ENCODE measurements around the gene HACD4.
A peak's percentile ranks its signal among the peaks of the same experiment; 100 is the strongest.

The HACD4 gene

DNA sequence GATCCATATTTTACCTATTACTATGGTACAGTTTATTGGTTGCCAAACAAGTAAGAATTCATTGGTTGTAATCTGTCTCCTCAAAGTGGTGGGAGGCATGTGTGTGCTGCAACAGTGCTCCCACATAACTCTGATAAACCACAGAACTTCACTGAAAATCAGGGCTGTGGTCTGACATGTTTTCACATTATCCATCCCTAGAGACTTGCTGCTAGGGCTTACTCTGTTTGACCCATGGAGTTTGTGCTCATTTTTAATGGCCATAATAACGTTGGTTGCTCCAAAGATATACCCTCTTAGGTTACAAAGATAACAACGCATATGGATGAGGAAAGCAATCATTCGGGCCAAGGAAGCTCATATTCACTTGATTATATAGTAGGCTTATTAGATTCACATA is 37.0 kb downstream of the HACD4 start:
- no peak for DNase-seq (ENCODE audit: low read depth, low spot score)
- TF ChIP-seq, protein P1, sequence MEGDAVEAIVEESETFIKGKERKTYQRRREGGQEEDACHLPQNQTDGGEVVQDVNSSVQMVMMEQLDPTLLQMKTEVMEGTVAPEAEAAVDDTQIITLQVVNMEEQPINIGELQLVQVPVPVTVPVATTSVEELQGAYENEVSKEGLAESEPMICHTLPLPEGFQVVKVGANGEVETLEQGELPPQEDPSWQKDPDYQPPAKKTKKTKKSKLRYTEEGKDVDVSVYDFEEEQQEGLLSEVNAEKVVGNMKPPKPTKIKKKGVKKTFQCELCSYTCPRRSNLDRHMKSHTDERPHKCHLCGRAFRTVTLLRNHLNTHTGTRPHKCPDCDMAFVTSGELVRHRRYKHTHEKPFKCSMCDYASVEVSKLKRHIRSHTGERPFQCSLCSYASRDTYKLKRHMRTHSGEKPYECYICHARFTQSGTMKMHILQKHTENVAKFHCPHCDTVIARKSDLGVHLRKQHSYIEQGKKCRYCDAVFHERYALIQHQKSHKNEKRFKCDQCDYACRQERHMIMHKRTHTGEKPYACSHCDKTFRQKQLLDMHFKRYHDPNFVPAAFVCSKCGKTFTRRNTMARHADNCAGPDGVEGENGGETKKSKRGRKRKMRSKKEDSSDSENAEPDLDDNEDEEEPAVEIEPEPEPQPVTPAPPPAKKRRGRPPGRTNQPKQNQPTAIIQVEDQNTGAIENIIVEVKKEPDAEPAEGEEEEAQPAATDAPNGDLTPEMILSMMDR (IDR thresholded peaks at IDR 0.05; ENCODE audit: low read depth, low read length), result no peak
- no peak overlapping the region for H3K4me3 ChIP-seq (ENCODE audit: low read depth, low read length)
- in situ Hi-C loops (cut with HindIII; ENCODE audit: low sequenced_read_pairs), result no loop called here

DNA sequence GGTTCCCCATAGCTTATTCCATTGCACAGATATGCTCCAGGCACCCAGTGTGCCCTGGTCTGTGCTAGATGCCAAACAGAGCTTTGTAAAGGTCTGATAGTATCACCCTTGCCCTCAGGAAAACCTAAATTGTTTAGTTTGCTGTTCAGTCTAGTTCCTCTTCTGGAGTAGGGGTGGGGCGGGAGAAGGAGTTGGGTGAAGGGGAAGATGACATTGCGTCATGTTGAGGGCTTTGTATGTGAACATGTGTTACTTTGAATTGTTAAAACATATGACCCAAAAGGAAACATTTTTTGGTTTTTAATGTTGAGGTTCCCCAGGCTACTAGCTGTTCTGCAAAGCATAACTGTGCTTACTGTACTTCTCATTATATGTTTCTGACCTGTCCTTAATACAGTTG is 40.6 kb downstream of the HACD4 start:
- in situ Hi-C loops (cut with HindIII; ENCODE audit: low sequenced_read_pairs), result no loop called here
- DNase-seq (ENCODE audit: low read depth, low spot score), result no peak
- no peak overlapping the region for H3K4me3 ChIP-seq (ENCODE audit: low read depth, low read length)
- TF ChIP-seq, protein P1 (IDR thresholded peaks at IDR 0.05; ENCODE audit: low read depth, low read length), result no peak

DNA sequence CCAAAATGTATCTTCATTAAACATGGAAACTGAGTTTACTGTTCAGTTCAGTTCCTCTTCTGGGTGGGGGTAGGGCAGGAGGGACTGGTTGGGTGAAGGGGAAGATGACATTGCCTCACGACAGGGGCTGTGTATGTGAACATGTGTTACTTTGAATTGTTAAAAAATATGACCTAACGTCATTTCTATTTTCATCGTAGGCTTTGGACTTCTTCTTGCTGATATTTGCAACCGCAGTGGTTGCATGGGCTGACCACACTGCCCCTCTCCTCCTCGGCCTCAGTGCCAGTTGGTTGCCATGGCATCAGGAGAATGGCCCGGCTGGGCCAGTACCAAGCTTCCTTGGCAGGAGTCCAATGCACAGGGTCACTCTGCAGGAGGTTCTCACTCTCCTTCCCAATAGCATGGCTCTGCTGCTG is 41.5 kb downstream of the HACD4 start:
- H3K4me3 ChIP-seq (ENCODE audit: low read depth, low read length), result no peak overlapping the region
- DNase-seq (ENCODE audit: low read depth, low spot score), result peak; percentile 61
- in situ Hi-C loops (cut with HindIII; ENCODE audit: low sequenced_read_pairs), result no loop called here
- TF ChIP-seq, protein P1 (IDR thresholded peaks at IDR 0.05; ENCODE audit: low read depth, low read length), result no peak

DNA sequence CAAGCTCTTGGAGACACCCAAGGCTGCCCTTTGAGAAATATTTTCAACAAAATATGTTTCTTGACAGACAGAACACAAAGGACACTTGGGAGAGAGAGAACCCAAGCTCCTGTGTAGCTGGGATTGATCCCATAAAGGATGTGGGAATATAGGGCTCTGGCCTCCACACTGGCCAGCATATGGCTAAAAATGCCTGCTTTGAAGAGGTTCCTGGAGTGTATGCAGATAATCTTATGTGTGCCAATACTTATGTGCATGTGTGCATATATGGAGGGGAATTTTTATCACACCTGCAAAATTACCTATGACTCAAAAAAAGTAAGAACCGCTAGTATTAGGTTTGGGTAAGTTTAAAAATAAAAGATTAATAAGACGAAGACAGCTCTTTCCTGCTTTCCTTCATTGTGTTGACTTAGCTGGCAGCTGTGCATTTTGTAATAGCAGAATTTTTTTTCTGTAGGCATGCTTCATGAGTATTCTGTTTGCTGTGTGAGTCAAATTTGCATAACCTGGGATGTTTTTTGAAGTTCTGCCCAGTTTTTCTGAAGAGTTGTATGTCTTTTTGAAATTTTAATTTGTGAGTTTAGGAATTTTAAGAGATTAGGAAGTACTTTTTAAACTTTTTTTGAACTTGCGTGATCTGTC is 42.6 kb downstream of the HACD4 start:
- TF ChIP-seq, protein P1 (IDR thresholded peaks at IDR 0.05; ENCODE audit: low read depth, low read length), result no peak
- DNase-seq (ENCODE audit: low read depth, low spot score), result peak; percentile 29

DNA sequence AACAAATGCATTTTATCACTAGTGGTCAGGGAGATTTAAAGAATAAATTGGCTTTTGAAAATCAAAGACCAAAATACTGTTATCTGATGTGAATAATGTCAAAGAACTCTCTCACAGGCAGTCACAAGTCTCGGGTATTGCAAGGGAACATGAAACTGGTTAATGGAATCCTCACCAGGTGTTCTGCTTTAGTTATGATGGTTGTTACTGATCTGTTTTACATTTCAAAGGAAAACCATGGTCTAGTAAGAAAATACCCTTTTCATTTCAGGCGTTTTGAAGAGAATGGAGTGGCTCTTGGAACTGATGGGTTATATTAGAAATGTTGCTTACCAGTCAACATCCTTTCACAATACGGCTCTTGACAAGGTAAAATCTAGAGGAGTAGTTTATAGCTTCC is 43.4 kb downstream of the HACD4 start:
- in situ Hi-C loops (cut with HindIII; ENCODE audit: low sequenced_read_pairs), result no loop called here
- TF ChIP-seq, protein P1 (IDR thresholded peaks at IDR 0.05; ENCODE audit: low read depth, low read length), result no peak
- no peak for DNase-seq (ENCODE audit: low read depth, low spot score)
- no peak overlapping the region for H3K4me3 ChIP-seq (ENCODE audit: low read depth, low read length)

More for the DNA sequence above, 42.6 kb downstream of the HACD4 start:
- H3K4me3 ChIP-seq (ENCODE audit: low read depth, low read length), result no peak overlapping the region
- in situ Hi-C loops (cut with HindIII; ENCODE audit: low sequenced_read_pairs), result no loop called here

DNA sequence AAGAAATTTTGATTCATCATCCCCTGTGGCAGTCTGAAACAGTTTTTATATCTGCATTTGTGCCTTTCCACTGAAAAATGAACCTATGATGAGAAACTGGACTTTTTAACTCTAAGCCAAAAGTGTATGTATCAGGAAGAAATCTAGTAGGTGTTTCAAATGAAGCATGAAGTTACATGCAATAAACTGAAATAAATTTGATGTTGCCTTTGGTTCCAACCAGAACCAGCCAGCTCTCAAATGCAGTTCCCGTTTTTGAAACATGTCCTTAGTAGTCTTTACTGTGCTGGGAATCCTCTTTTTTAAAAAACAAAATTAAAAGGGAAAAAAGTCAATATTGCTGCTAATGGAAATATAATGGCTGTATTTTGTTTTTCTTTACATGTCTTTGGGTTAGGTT is 43.9 kb downstream of the HACD4 start:
- TF ChIP-seq, protein P1 (IDR thresholded peaks at IDR 0.05; ENCODE audit: low read depth, low read length), result no peak
- in situ Hi-C loops (cut with HindIII; ENCODE audit: low sequenced_read_pairs), result no loop called here
- no peak for DNase-seq (ENCODE audit: low read depth, low spot score)
- no peak overlapping the region for H3K4me3 ChIP-seq (ENCODE audit: low read depth, low read length)

Data from astrocyte of the spinal cord (primary cell).